GM18499 (cell line): ENCODE data around the gene MAMDC2.

ENCODE experiments used
- ATAC-seq: cut with Tn5 transposase; IDR thresholded peaks from one replicate; pipeline ENCODE4 v1.9.1; 2021; ENCODE audit warnings: moderate number of reproducible peaks; ENCODE audit not compliant: insufficient read depth, unreplicated experiment

Gene MAMDC2

DNA sequence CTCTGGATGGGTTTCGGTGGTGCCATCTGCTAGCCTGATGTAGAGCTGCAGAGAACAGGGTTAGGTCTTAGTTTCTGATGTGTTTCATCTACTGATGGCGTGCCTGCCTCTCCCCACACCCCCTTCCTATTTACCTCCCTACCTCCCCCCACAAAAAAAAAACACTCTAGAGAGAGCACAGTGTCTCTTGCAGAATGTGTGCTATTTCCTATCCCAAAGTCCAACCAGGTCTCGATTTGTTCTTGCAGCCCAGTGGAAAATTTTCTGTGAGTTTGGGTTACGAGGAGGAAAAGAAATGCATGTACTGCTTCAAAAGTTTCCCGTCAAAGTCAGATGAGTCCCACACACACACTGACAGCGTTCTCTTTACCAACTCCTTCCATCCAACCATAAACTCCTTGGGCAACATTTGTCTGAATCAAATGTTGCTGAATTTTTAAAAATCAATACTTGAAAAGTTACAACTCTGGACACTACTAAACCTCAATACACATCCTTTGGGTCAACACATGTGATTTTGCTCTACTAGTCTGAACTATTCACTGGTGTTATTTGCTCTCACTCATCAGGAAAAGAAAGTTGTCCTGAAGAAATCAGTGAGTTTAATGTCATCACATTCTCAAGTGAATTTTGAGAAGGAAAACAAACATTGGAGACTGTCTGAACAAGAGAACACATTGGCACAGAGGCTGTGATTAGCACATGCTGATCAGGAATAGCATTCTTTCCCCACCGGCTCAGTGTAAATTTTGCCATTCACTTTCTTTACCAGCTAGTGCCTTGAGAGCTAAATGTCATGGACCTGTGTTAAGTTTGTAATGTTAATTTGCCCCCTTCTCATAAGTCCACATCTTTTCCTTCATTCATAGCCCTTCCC is 84.1 kb downstream of the MAMDC2 start:
- ATAC-seq = no peak

- no peak for ATAC-seq
These were observed 86.6 kb downstream of the MAMDC2 start for GRCh38 chr9:70130266-70130665.

- no peak for ATAC-seq
These were observed 87.6 kb downstream of the MAMDC2 start for GRCh38 chr9:70131296-70131695.

- no peak for ATAC-seq
These were observed 89.9 kb downstream of the MAMDC2 start for GRCh38 chr9:70133253-70134208.

GRCh38 chr9:70134360-70134759 is 90.7 kb downstream of the MAMDC2 start:
- ATAC-seq = no peak

DNA sequence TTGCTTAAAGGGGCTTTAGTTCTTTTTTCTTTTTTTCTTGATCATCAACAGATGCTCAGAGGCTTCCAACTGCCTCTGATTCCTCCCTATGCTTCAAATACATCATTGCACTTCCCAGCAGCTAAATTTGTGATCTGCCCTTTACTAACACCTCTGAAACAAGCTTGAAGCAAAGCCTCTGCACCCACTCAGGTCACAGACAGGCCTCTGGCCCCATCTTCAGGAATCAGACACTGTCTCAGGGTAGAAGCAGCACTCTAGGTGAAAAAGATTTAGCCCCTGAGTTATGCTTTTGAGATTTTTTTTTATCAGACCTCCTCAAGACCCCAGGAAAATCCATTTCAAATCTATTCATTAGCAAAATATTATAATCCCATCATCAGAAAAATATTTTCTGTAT is 91.5 kb downstream of the MAMDC2 start:
- ATAC-seq = no peak

DNA sequence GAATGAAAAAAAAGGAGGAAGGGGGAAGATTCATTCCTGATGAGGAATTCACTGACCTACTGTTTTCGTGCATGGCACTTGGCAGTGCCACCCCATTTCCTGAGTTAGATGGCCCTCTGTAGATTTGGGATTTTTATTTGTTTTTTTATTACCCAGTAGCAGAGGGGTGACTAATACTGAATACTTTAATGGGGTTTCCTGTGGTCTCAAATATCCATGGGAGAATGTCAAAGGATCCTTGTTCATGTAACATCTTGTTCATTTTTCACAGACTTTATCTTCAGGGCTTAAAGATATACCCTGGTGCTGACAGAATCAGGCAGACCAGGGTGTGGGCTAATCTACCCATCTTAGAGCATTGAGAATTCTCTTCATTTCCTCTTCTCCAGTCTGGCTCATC is 93.0 kb downstream of the MAMDC2 start:
- ATAC-seq = no peak

DNA sequence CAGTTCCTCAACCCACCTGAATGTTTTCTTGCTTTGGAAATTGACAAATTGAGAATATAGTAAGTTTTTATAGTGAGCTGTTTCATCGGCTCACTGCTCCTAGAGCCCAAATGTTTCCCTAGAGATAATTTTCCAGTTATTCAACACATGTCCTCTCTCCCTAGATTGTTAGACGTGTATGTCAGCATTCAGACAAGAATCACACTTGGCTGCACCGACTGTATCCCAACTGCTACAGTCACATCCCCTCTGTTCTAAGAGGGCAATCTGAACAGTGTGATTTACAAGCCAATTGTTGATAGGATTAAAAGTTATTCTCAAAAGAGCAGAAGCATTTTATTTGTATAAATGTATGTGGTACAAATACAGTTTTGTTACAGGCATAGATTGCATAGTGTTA is 93.9 kb downstream of the MAMDC2 start:
- ATAC-seq = no peak

DNA sequence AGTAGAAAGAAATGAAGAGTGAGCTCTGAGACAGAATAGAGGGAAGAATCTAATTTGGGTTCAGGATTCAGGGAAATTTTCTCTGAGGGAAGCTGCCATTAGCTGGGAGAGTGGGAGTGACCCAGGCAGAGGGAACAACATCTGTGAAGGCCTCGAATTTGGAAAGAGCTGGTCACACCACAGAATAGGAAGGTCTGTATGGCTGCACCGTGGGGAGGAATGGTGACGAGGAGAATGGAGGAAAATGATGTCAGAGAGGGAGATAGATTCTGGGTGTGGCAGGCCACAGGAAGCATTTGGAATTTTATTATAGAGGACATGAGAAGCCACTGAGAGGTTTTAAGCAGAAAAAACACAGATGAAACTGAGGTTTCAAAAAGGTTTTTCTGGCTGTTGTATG is 98.5 kb downstream of the MAMDC2 start:
- ATAC-seq = no peak

DNA sequence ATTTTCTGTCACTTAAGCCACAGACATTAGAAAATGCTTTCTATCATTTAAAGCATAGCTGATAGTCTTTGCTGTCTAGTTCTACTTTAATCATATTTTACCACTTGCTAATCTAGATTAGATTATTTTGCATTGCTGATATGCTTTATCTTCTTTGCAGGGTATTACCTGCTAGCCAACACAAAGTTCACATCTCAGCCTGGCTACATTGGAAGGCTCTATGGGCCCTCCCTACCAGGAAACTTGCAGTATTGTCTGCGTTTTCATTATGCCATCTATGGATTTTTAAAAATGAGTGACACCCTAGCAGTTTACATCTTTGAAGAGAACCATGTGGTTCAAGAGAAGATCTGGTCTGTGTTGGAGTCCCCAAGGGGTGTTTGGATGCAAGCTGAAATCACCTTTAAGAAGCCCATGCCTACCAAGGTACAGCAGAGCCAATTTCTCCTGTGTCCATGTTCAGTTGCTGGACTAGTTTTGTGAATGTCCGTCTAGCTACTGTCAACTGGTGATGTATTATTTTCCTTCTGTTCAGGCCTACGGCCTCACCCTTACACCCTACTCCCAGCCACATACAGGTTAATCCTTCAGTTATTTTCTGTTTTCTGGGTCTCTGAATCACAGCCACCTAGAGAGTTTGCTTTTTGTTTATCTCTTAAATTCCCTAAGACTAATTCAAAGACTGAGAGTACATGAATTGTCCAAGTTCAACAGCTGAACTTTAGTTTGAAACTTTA is 99.9 kb downstream of the MAMDC2 start:
- ATAC-seq = no peak

- ATAC-seq = no peak
These were observed 100.5 kb downstream of the MAMDC2 start for GRCh38 chr9:70144131-70144503.

DNA sequence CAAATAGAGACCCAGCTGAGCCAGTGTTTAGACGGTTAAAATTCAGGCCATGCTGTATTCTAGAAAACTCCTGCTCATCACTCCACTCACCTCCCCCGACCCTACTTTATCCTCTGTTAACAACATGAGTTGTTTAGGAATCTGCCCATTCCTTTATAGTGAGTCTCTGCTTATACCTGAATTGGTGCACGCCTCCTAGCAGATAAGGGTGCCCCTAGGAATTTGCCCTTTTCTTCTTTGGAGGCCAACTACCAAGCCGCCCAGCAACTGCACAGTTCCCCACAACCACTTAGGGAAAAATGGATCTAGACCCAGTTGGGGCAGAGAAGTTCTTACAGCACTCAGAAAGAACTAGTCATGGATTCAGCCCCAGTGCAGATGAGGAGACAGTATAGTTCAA is 102.3 kb downstream of the MAMDC2 start:
- ATAC-seq = no peak

DNA sequence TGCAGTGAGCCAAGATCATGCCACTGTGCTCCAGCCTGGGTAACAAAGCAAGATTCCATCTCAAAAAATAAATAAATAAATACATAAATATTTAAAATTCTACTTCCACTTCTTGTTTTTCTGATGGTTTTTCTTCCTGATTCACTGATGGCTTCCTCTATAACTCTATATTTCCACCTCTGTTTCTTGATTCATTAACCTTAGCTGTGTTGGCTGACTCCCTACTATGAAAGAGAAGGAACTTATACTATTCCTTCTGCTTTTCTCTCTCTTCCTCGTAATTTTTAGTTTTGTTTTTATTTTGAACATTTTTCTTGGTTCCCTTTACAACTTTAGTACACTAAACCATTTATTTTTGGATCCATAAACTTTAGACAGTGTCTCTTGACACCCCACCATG is 103.5 kb downstream of the MAMDC2 start:
- ATAC-seq = no peak

DNA sequence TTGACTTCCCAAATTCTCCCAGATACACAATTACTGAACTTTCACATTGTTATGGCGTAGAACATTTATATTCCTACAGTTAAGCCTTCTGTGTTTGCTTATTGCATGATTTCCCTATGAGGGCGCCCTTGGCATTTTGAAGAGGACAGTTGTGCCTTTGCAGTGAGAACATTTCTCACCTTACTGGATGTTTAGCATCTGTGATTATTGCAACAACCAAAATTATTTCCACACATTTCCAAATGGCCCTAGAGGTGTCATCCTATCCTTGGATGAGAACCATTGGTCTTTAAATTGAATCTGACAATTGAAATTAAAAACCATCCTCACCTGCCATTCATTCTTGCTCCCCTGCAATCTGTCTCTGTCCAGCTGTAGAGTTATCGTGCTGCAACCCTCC is 104.0 kb downstream of the MAMDC2 start:
- no peak for ATAC-seq

DNA sequence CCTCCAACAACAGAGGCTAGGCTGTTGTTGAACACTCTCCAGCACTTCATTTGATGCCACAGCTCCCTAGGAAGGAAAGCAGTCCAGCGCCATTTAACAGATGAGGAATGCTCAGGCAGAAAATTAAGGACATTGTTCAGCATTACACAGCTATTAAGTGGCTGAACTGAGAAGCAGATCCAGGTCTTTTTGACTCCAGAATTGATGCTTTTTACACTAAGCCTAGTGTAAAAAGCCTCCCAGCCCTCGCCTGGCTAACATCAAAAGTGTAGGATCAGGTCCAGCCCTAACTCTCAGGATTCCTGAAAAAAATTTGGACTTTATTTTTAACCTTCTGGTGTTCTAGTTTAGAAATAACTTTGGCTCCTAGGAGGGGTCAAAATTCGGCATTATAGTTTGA is 108.7 kb downstream of the MAMDC2 start:
- ATAC-seq = no peak

GRCh38 chr9:70156729-70157128 is 113.1 kb downstream of the MAMDC2 start:
- ATAC-seq = no peak

- ATAC-seq = no peak
These were observed 116.0 kb downstream of the MAMDC2 start for GRCh38 chr9:70159630-70160029.

- no peak for ATAC-seq
These were observed 117.3 kb downstream of the MAMDC2 start for GRCh38 chr9:70160686-70161600.

GRCh38 chr9:70165006-70165602 is 121.5 kb downstream of the MAMDC2 start:
- ATAC-seq = no peak
